B cell (primary cell): ENCODE results near the gene XPO1. TPM values are rescaled to one million over a fixed set of nuclear protein-coding genes. Genes with fewer than 3 reads are reported as not detected.

ENCODE experiments used
- ATAC-seq: fragments of 200-7000 bp; cut with Tn5 transposase; one replicate; pipeline ENCODE4 v1.10.0; 2021; ENCODE audit warnings: low read depth, mild to moderate bottlenecking, moderate number of reproducible peaks, moderate library complexity
- CTCF ChIA-PET: fragments of 350-600 bp; sonication (Branson Sonifier 250); formaldehyde crosslinking; loops from one replicate; lab custom pipeline; 2021; ENCODE audit warnings: antibody characterized with exemption, inconsistent platforms; lab: Charles Lee
- POLR2A ChIA-PET: fragments of 350-600 bp; sonication (Branson Sonifier 250); formaldehyde crosslinking; loops from one replicate; lab custom pipeline; 2021; ENCODE audit warnings: antibody characterized with exemption; lab: Charles Lee
- DNase-seq: peaks from one replicate; pipeline ENCODE4 v3.0.0; 2013
- H2AFZ ChIP-seq: 2 replicates; pipeline ENCODE4 v1.6.1; 2012; ENCODE audit warnings: mild to moderate bottlenecking, low read depth, low read length; ENCODE audit not compliant: insufficient read depth, poor library complexity, severe bottlenecking
- H3K27ac ChIP-seq, 2 donors: 1 replicate in 1 of 2; 2 replicates in 1 of 2; pipeline ENCODE4 v1.5.1; 2012 to 2013; ENCODE audit warnings: low read length in 2 of 2, mild to moderate bottlenecking in 2 of 2, moderate library complexity in 1 of 2
- H3K27me3 ChIP-seq, 4 experiments: fragments of 200-600 bp in 1 of 4; sonication (generic) in 1 of 4; replicated peaks in 1 of 4; 1 replicate in 2 of 4; 2 replicates in 2 of 4; pipeline versions ENCODE4 v1.6.1 to v1.7.0; 2013 to 2016; ENCODE audit warnings: low read length in 3 of 4, mild to moderate bottlenecking in 2 of 4, mixed read lengths in 1 of 4, moderate library complexity in 1 of 4; ENCODE audit not compliant: insufficient read depth in 4 of 4, control insufficient read depth in 3 of 4; ENCODE audit errors: control extremely low read depth in 1 of 4
- H3K36me3 ChIP-seq, 2 experiments: replicated peaks in 1 of 2; 1 replicate in 1 of 2; 2 replicates in 1 of 2; pipeline versions ENCODE4 v1.6.1 to v1.7.1; 2013; ENCODE audit warnings: low read length in 1 of 2; ENCODE audit not compliant: insufficient read depth in 2 of 2, control insufficient read depth in 1 of 2; ENCODE audit errors: control extremely low read depth in 1 of 2, extremely low read depth in 1 of 2
- H3K4me1 ChIP-seq, 2 donors: fragments of 200-600 bp in 1 of 2; sonication (generic) in 1 of 2; 1 replicate in 1 of 2; 2 replicates in 1 of 2; pipeline versions ENCODE4 v1.5.1 to v1.6.1; 2013 to 2017; ENCODE audit warnings: low read length in 2 of 2; ENCODE audit not compliant: control insufficient read depth in 2 of 2, insufficient read depth in 2 of 2
- H3K4me2 ChIP-seq: replicated peaks from 2 replicates; pipeline ENCODE3; 2012; ENCODE audit warnings: mild to moderate bottlenecking, low read depth, low read length; ENCODE audit not compliant: poor library complexity, severe bottlenecking
- H3K4me3 ChIP-seq, 5 experiments: fragments of 200-600 bp in 1 of 5; sonication (generic) in 1 of 5; 1 replicate in 3 of 5; 2 replicates in 2 of 5; pipeline versions ENCODE4 v1.5.1 to v1.7.0; 2011 to 2016; ENCODE audit warnings: low read length in 4 of 5, mild to moderate bottlenecking in 4 of 5, low read depth in 2 of 5, control low read depth in 1 of 5, moderate library complexity in 1 of 5; ENCODE audit not compliant: insufficient read depth in 1 of 5; ENCODE audit errors: control extremely low read depth in 1 of 5, extremely low read depth in 1 of 5
- H3K79me2 ChIP-seq: fragments of 200-600 bp; sonication (generic); one replicate; pipeline ENCODE4 v1.6.0; 2016; ENCODE audit warnings: low read length; ENCODE audit not compliant: control insufficient read depth, insufficient read depth
- H3K9ac ChIP-seq: fragments of 200-600 bp; sonication (generic); 2 replicates; pipeline ENCODE4 v1.6.1; 2017; ENCODE audit warnings: mild to moderate bottlenecking, low read length, moderate library complexity
- H3K9me3 ChIP-seq, 3 donors: one replicate each; pipeline versions ENCODE4 v1.6.1 to v1.7.1; 2013; ENCODE audit warnings: low read length in 2 of 3; ENCODE audit not compliant: control insufficient read depth in 2 of 3, insufficient read depth in 1 of 3; ENCODE audit errors: control extremely low read depth in 1 of 3
- H4K20me1 ChIP-seq: 2 replicates; pipeline ENCODE4 v1.6.0; 2012; ENCODE audit warnings: mild to moderate bottlenecking, low read length; ENCODE audit not compliant: insufficient read depth, control insufficient read depth, poor library complexity, severe bottlenecking
- H3K27ac Mint-ChIP-seq: one replicate; pipeline ENCODE4 v1.8.0; 2021; ENCODE audit warnings: mixed read lengths
- H3K27me3 Mint-ChIP-seq: one replicate; pipeline ENCODE4 v1.8.0; 2021; ENCODE audit warnings: mixed read lengths
- H3K4me1 Mint-ChIP-seq: one replicate; pipeline ENCODE4 v1.8.0; 2021; ENCODE audit warnings: mixed read lengths
- H3K4me3 Mint-ChIP-seq: one replicate; pipeline ENCODE4 v1.8.0; 2021; ENCODE audit warnings: mixed read lengths
- H3K9me3 Mint-ChIP-seq: one replicate; pipeline ENCODE4 v1.8.0; 2022; ENCODE audit warnings: mixed read lengths; ENCODE audit not compliant: insufficient read depth
- EZH2 ChIP-seq: IDR thresholded peaks from 2 replicates; pipeline ENCODE4 v1.6.1; 2012; ENCODE audit warnings: borderline replicate concordance, low read depth, mild to moderate bottlenecking, moderate library complexity, low read length; ENCODE audit not compliant: insufficient read depth, poor library complexity, severe bottlenecking
- WGBS: methylation state at CpG from one replicate; pipeline ENCODE4 v1.1.5; 2013; ENCODE audit warnings: missing lambda C conversion rate; ENCODE audit not compliant: insufficient coverage; 5-methylcytosine and 5-hydroxymethylcytosine counted together
- intact Hi-C: fragments of 100-400 bp; cut with micrococcal nuclease; formaldehyde crosslinking; loops from one replicate; pipeline ENCODE4 v1.10.0; 2022
- polyA plus RNA-seq: library from polyadenylated mRNA; depleted of rRNA; stranded (reverse); fragments of >200 nt; gene quantifications from 2 replicates; pipeline ENCODE4 v1.2.3, GENCODE V29; 2012
- total RNA-seq, 2 donors: library from RNA; stranded (reverse); fragments of 120-200 nt in 1 of 2; gene quantifications; 1 replicate in 1 of 2; 2 replicates in 1 of 2; pipeline versions ENCODE4 v1.2.3 to v1.2.4, GENCODE V29; 2013 to 2022
- TF ChIP-seq, protein P1 (sequence below): fragments of 200-600 bp; IDR thresholded peaks from one replicate; pipeline ENCODE4 v1.8.0; 2022; ENCODE audit warnings: antibody characterized with exemption, mild to moderate bottlenecking

Gene XPO1
- total and polyA plus RNA-seq, 2 donors (not counting 1 experiment from before 2014, with no cell fraction given): 43.8 to 208 TPM

DNA sequence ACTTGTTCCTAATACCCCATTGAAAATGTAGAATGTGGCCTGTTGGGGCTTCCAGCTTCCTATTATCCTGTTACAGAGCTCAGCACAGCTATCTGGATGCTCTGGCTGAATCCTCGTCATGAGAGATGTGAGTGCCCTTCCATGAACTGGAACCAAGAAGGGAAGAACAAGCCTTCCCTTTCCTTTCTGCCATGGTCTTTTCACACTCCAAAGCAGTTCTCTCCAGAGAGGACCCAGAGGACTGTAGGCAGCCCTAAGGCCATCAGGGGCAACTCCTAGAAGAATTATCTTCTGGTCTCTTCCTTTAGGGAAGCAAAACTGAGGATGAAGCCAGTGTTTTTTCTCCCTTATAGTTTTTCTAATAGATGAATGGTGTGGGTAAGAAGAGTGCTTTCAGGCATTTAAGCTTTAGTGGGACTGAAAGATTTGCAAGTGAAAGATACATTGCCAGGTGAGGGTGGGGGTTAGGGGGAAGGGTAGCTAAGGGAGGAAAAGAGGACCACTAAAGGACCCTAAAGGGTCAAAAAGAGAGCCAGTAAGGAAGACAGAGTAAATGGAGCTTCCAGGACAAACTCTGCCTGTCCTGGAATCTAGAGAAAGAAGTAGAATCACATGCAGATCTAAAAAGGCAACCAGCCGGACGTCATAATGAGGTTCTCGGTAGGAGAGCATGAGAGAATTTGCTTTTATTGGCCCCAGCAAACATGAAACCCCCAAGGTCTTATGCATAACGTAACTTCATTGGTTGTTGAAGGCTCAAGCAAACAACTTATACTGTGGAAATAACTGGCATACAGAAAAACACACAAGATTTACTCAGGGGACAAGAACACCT, 12.4 kb upstream of the XPO1 start:
- ChIA-PET CTCF (no interaction called here), POLR2A (no interaction called here)
- H3K4me3 ChIP-seq: no peak overlapping the region
- no peak overlapping the region for H3K4me2 ChIP-seq
- intact Hi-C loops: no loop called here
- H2AFZ ChIP-seq: peak overlapping the region; percentile 16
- no peaks in the 10 kb centered on the region for H3K4me1 Mint-ChIP-seq
- no peaks in the 10 kb centered on the region for H3K4me1 ChIP-seq
- ATAC-seq: no peak
- no peaks in the 10 kb centered on the region for H3K27me3 Mint-ChIP-seq
- H3K9ac ChIP-seq: no peak overlapping the region
- WGBS: 100% methylated on average over 4 of the region's 5 CpGs
- no peaks in the 10 kb centered on the region for H3K36me3 ChIP-seq
- TF ChIP-seq EZH2: no peak
- TF ChIP-seq, protein P1, sequence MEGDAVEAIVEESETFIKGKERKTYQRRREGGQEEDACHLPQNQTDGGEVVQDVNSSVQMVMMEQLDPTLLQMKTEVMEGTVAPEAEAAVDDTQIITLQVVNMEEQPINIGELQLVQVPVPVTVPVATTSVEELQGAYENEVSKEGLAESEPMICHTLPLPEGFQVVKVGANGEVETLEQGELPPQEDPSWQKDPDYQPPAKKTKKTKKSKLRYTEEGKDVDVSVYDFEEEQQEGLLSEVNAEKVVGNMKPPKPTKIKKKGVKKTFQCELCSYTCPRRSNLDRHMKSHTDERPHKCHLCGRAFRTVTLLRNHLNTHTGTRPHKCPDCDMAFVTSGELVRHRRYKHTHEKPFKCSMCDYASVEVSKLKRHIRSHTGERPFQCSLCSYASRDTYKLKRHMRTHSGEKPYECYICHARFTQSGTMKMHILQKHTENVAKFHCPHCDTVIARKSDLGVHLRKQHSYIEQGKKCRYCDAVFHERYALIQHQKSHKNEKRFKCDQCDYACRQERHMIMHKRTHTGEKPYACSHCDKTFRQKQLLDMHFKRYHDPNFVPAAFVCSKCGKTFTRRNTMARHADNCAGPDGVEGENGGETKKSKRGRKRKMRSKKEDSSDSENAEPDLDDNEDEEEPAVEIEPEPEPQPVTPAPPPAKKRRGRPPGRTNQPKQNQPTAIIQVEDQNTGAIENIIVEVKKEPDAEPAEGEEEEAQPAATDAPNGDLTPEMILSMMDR: no peak
- H3K9me3 ChIP-seq: no peaks in the 10 kb centered on the region
- no peak overlapping the region for H3K27ac Mint-ChIP-seq
- H3K79me2 ChIP-seq: no peaks in the 10 kb centered on the region
- DNase-seq: no peak
- H3K4me3 Mint-ChIP-seq: no peak overlapping the region
- no peaks in the 10 kb centered on the region for H3K27me3 ChIP-seq
- no peak overlapping the region for H3K27ac ChIP-seq
- H4K20me1 ChIP-seq: no peaks in the 10 kb centered on the region
- no peaks in the 10 kb centered on the region for H3K9me3 Mint-ChIP-seq

DNA sequence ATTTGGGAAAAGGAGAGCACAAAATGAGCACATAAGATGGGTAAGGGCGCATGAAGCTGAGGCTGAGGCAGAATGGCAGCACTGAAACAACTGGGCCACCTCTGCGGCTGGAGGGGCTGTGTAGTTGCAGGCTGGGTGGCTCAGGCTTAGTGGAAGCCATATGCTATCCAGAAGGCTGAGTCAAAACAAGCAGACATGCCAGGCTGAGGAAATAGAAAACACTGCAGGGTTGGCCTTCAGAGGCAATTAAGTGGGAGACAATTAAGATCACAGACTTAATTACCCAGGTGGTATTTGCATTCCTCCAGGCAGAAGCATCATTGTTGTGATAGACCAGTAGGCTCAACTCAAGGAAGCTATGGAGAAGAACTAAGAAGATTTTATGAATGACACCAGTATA, 11.4 kb upstream of the XPO1 start:
- no peak overlapping the region for H3K4me3 Mint-ChIP-seq
- H3K27ac Mint-ChIP-seq: no peak overlapping the region
- H3K27me3 Mint-ChIP-seq: no peaks in the 10 kb centered on the region
- no peak overlapping the region for H3K4me3 ChIP-seq
- no peaks in the 10 kb centered on the region for H3K27me3 ChIP-seq
- ATAC-seq (no peak), DNase-seq (no peak)
- no peaks in the 10 kb centered on the region for H3K9me3 Mint-ChIP-seq
- H3K36me3 ChIP-seq: no peaks in the 10 kb centered on the region
- H3K79me2 ChIP-seq: no peaks in the 10 kb centered on the region
- intact Hi-C loops: no loop called here
- H3K4me2 ChIP-seq: no peak overlapping the region
- ChIA-PET POLR2A (no interaction called here), CTCF (no interaction called here)
- WGBS: 100% methylated on average over 2 of the region's 2 CpGs
- H3K4me1 Mint-ChIP-seq: no peaks in the 10 kb centered on the region
- H3K27ac ChIP-seq: no peak overlapping the region
- no peak overlapping the region for H3K9ac ChIP-seq
- H3K9me3 ChIP-seq: no peaks in the 10 kb centered on the region
- TF ChIP-seq EZH2: no peak
- TF ChIP-seq, protein P1: no peak
- no peaks in the 10 kb centered on the region for H4K20me1 ChIP-seq
- H3K4me1 ChIP-seq: no peaks in the 10 kb centered on the region
- H2AFZ ChIP-seq: no peak overlapping the region
